Measurements from ENCODE around the gene APOBEC3B. TPM values are rescaled to one million over a fixed set of nuclear protein-coding genes. Genes with fewer than 3 reads are reported as not detected.
"Not testable (repeated sequence)": the region's sequence is repeated elsewhere in the genome, so short reads cannot be mapped to it uniquely, and the experiment has no call there.

The APOBEC3B gene
- polyA plus RNA-seq, 1 donor from 2014 or later: not detected

DNA sequence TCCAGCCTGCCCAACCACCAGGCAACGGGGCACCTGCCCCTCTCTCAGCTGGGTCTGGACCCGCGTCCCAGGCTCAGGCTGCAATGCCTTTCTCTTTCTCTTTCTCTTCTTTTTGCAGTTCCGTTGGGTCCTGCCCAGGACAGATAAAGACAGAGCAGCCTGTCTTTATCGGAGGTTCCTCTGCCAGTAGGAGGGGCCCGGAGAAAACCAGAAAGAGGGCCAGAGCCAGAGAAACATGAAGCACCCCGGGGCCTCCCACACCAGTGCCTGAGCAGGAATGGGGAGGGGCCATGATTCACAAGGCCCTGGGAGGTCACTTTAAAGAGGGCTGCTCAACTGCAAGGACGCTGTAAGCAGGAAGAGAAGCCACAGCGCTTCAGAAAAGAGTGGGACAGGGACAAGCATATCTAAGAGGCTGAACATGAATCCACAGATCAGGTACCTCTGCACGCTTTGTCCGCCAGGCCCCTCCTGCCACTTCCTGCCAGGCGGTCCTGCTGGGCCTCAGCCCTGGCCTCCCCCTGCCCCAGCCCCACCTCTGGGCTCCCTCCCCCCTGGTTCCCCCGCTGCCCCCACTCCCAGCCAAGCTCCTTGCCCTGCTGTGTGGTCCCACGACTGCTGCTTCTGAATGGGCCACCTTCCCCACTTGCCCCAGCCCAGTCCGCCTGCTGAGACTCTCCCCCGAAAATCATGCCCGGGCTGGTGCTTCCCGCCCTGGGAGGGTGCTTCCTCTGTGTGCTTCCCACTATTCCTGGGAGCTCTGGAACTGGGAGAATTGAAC is 32.0 kb downstream of the APOBEC3B start, which contains the start of gene APOBEC3C:
Gene APOBEC3C (plus strand): TSS at position 316 of the 781 bp plus-strand sequence. CDS start 106 bp downstream, at position 422.
- no peak within 1 kb of the TSS for H3K9ac ChIP-seq (ENCODE audit: low read length)

DNA sequence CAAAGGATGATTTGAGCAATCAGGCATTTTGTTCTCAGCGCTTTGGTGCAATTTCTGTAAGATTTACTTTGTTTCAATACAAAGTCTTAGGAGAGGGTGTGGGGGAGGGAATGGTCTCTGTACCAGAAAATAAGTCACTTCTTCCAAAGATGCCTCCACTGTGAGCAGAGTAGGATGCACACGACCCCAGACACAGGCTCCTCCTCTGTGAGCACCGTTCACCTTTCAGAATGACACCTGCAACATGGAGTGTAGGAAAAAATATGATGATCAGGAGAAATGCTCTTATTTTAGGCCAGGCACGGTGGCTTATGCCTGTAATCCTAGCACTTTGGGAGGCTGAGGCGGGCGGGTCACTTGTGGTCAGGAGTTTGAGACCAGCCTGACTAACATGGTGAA is 32.6 kb downstream of the APOBEC3B start:
- not testable (repeated sequence) for H3K4me3 ChIP-seq (ENCODE audit: low read length); H3K27me3 ChIP-seq (ENCODE audit: insufficient read depth, low read depth, low read length); H3K36me3 ChIP-seq (ENCODE audit: insufficient read depth, low read length); H3K27ac ChIP-seq (ENCODE audit: low read length); H3K9me3 ChIP-seq (ENCODE audit: low read length); H3K79me2 ChIP-seq (replicated peaks; ENCODE audit: insufficient read depth, low read length); H3K9ac ChIP-seq (ENCODE audit: low read length); H2AFZ ChIP-seq (ENCODE audit: low read depth, low read length); H4K20me1 ChIP-seq (ENCODE audit: insufficient read depth); H3F3A ChIP-seq (ENCODE audit: insufficient read depth, low read length, poor library complexity, severe bottlenecking); H3K4me2 ChIP-seq (ENCODE audit: low read length); H3K9me2 ChIP-seq (ENCODE audit: insufficient read depth, low read length)

More for the DNA sequence above, 32.0 kb downstream of the APOBEC3B start, which contains the start of gene APOBEC3C:
- Histone ChIP-seq H3K9me3 (ENCODE audit: low read length) (no peaks in the 10 kb centered on the region), H2AFZ (ENCODE audit: low read depth, low read length) (no peak within 1 kb of the TSS), H3K27me3 (ENCODE audit: insufficient read depth, low read depth, low read length) (no peaks in the 10 kb centered on the region), H3K27ac (ENCODE audit: low read length) (no peak within 1 kb of the TSS), H3K36me3 (ENCODE audit: insufficient read depth, low read length) (no peaks in the 10 kb centered on the region), H4K20me1 (ENCODE audit: insufficient read depth) (no peaks in the 10 kb centered on the region), H3K4me3 (ENCODE audit: low read length) (no peak within 1 kb of the TSS), H3K9me2 (ENCODE audit: insufficient read depth, low read length) (no peaks in the 10 kb centered on the region), H3K79me2 (replicated peaks; ENCODE audit: insufficient read depth, low read length) (no peaks in the 10 kb centered on the region), H3K4me2 (ENCODE audit: low read length) (no peak within 1 kb of the TSS), H3F3A (ENCODE audit: insufficient read depth, low read length, poor library complexity, severe bottlenecking) (no peaks in the 10 kb centered on the region)
- TF ChIP-seq CTCF (IDR thresholded peaks at IDR 0.05; ENCODE audit: poor library complexity, severe bottlenecking) (no peak), TAF1 (IDR thresholded peaks at IDR 0.05; ENCODE audit: low read depth) (no peak), RAD21 (conservative IDR thresholded peaks at IDR 0.05) (no peak), POLR2AphosphoS5 (IDR thresholded peaks at IDR 0.05) (no peak), EZH2 (IDR thresholded peaks at IDR 0.05; ENCODE audit: borderline replicate concordance, insufficient read depth, low read length, poor library complexity, severe bottlenecking) (no peak), MXI1 (conservative IDR thresholded peaks at IDR 0.05; ENCODE audit: poor library complexity, severe bottlenecking) (no peak), EP300 (conservative IDR thresholded peaks at IDR 0.05; ENCODE audit: poor library complexity, severe bottlenecking) (no peak)

DNA sequence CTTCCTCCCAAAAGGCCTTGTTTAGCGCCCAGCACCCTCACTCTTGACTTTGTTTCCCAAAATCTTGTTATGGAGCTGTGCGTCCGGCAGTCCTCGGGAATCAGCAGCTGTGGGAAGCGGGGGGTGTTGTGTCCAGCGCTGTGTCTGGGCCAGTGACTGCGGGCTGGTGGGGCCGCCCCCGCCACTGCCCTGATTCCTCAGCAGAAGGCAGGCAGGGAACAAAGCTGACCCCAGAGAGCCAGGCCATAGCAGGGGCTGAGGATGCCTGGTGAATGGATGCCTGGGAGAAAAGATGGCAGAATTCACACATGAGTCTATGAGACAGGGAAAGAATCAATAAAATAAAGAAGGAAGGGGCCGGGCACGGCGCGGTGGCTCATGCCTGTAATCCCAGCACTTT is 34.4 kb downstream of the APOBEC3B start:
- Histone ChIP-seq H3K4me2 (ENCODE audit: low read length) (no peak overlapping the region), H3K27me3 (ENCODE audit: insufficient read depth, low read depth, low read length) (no peaks in the 10 kb centered on the region), H2AFZ (ENCODE audit: low read depth, low read length) (no peak overlapping the region), H3K4me3 (ENCODE audit: low read length) (no peak overlapping the region), H3K27ac (ENCODE audit: low read length) (no peak overlapping the region), H4K20me1 (ENCODE audit: insufficient read depth) (no peaks in the 10 kb centered on the region), H3K36me3 (ENCODE audit: insufficient read depth, low read length) (no peaks in the 10 kb centered on the region), H3K9ac (ENCODE audit: low read length) (no peak overlapping the region), H3K9me3 (ENCODE audit: low read length) (no peaks in the 10 kb centered on the region), H3F3A (ENCODE audit: insufficient read depth, low read length, poor library complexity, severe bottlenecking) (no peaks in the 10 kb centered on the region), H3K79me2 (replicated peaks; ENCODE audit: insufficient read depth, low read length) (no peaks in the 10 kb centered on the region), H3K9me2 (ENCODE audit: insufficient read depth, low read length) (no peaks in the 10 kb centered on the region)
- TF ChIP-seq MXI1 (conservative IDR thresholded peaks at IDR 0.05; ENCODE audit: poor library complexity, severe bottlenecking): no peak
- TF ChIP-seq EP300 (conservative IDR thresholded peaks at IDR 0.05; ENCODE audit: poor library complexity, severe bottlenecking): no peak
- TF ChIP-seq TAF1 (IDR thresholded peaks at IDR 0.05; ENCODE audit: low read depth): no peak
- TF ChIP-seq CTCF (IDR thresholded peaks at IDR 0.05; ENCODE audit: poor library complexity, severe bottlenecking): no peak
- TF ChIP-seq SMC3 (conservative IDR thresholded peaks at IDR 0.05; ENCODE audit: poor library complexity): no peak
- TF ChIP-seq REST (IDR thresholded peaks at IDR 0.05; ENCODE audit: borderline replicate concordance): no peak
- TF ChIP-seq POLR2AphosphoS5 (IDR thresholded peaks at IDR 0.05): no peak
- TF ChIP-seq RAD21 (conservative IDR thresholded peaks at IDR 0.05): no peak

Measured in neural cell (in vitro differentiated cells).